HG02798 (cell line): ENCODE data around the gene PDIA2.
A peak's percentile ranks its signal among the peaks of the same experiment; 100 is the strongest.
"Not testable (repeated sequence)": the region's sequence is repeated elsewhere in the genome, so short reads cannot be mapped to it uniquely, and the experiment has no call there.

Source experiments
- ATAC-seq: cut with Tn5 transposase; IDR thresholded peaks from one replicate; pipeline ENCODE4 v1.9.1; 2021; ENCODE audit warnings: mild to moderate bottlenecking; ENCODE audit not compliant: unreplicated experiment, poor library complexity

The PDIA2 gene

GRCh38 chr16:283033-283805 lies at the start of gene PDIA2:
TSS of gene PDIA2 (plus strand) at chr16:283164. CDS start at chr16:283170, 6 bp downstream.
- no peak for ATAC-seq

- ATAC-seq, result peak; percentile 90
These were observed 48.3 kb upstream of the PDIA2 start, which contains the start of gene FAM234A for GRCh38 chr16:234468-235305. TSS of gene FAM234A (plus strand) at chr16:234821. CDS start at chr16:254414, 19,593 bp downstream.

GRCh38 chr16:239948-240277 lies 43.1 kb upstream of the PDIA2 start:
- ATAC-seq, result no peak

GRCh38 chr16:240559-240958 lies 42.4 kb upstream of the PDIA2 start:
- ATAC-seq, result no peak

- no peak for ATAC-seq
These were observed 40.7 kb upstream of the PDIA2 start for GRCh38 chr16:242281-242680.

- no peak for ATAC-seq
These were observed 39.6 kb upstream of the PDIA2 start for GRCh38 chr16:243348-243747.

GRCh38 chr16:245105-245504 lies 37.9 kb upstream of the PDIA2 start:
- ATAC-seq, result no peak

GRCh38 chr16:247027-247426 lies 35.9 kb upstream of the PDIA2 start:
- ATAC-seq, result no peak

GRCh38 chr16:249431-249830 lies 33.5 kb upstream of the PDIA2 start:
- no peak for ATAC-seq

- ATAC-seq, result no peak
These were observed 30.3 kb upstream of the PDIA2 start for GRCh38 chr16:252366-253337.

GRCh38 chr16:253833-254232 lies 29.1 kb upstream of the PDIA2 start:
- ATAC-seq, result no peak

GRCh38 chr16:254461-254860 lies 28.5 kb upstream of the PDIA2 start:
- no peak for ATAC-seq

GRCh38 chr16:255183-255582 lies 27.8 kb upstream of the PDIA2 start:
- ATAC-seq, result no peak

GRCh38 chr16:258091-258490 lies 24.9 kb upstream of the PDIA2 start:
- ATAC-seq, result not testable (repeated sequence)

- ATAC-seq, result no peak
These were observed 23.7 kb upstream of the PDIA2 start for GRCh38 chr16:259226-259625.

GRCh38 chr16:259814-260253 lies 23.1 kb upstream of the PDIA2 start:
- ATAC-seq, result no peak

- ATAC-seq, result no peak
These were observed 22.6 kb upstream of the PDIA2 start for GRCh38 chr16:260326-260725.

- no peak for ATAC-seq
These were observed 21.8 kb upstream of the PDIA2 start for GRCh38 chr16:261031-261691.

GRCh38 chr16:262121-262745 lies 20.7 kb upstream of the PDIA2 start:
- ATAC-seq, result no peak
